Endothelial cell of umbilical vein (primary cell): ENCODE measurements around the gene AFF1. TPM values are rescaled to one million over a fixed set of nuclear protein-coding genes. Genes with fewer than 3 reads are reported as not detected.

ENCODE experiments used
- BruUV-seq: library from RNA; stranded (reverse); fragments of 400-500 nt; replicated peaks from 2 replicates; lab custom pipeline; 2021; lab: Mats Ljungman, UMichigan
- CTCF ChIA-PET: fragments of 300-600, 350-600 bp; sonication (Branson Sonifier 250); formaldehyde crosslinking; loops from one replicate; lab custom pipeline; 2021; ENCODE audit warnings: antibody characterized with exemption, inconsistent platforms; lab: Charles Lee
- POLR2A ChIA-PET: fragments of 300-600, 350-600 bp; sonication (Branson Sonifier 250); formaldehyde crosslinking; loops from one replicate; lab custom pipeline; 2021; ENCODE audit warnings: antibody characterized with exemption, inconsistent platforms; lab: Charles Lee
- DNase-seq: peaks from one replicate; pipeline ENCODE4 v3.0.0-alpha.2; 2011; ENCODE audit warnings: low read depth, low spot score
- FAIRE-seq: peaks from 2 replicates; lab custom pipeline; 2011; peaks lifted over from hg19 to GRCh38; lab: Jason Lieb, UNC
- H2AFZ ChIP-seq: 2 replicates; pipeline ENCODE4 v1.6.0; 2012; ENCODE audit warnings: low read depth, low read length, control low read depth, inconsistent platforms
- H3K27ac ChIP-seq: 2 replicates; pipeline ENCODE4 v1.5.1; 2011; ENCODE audit warnings: low read depth, mild to moderate bottlenecking, control low read depth, low read length, moderate library complexity; ENCODE audit not compliant: insufficient read depth
- H3K27me3 ChIP-seq, 2 experiments: 2 replicates each; pipeline versions ENCODE4 v1.6.0 to v1.6.1; 2011; ENCODE audit warnings: low read length in 2 of 2, mixed read lengths in 1 of 2; ENCODE audit not compliant: control insufficient read depth in 2 of 2, insufficient read depth in 2 of 2
- H3K36me3 ChIP-seq, 2 experiments: 2 replicates in 1 of 2; 3 replicates in 1 of 2; pipeline ENCODE4 v1.5.1; 2011; ENCODE audit warnings: low read length in 2 of 2, mild to moderate bottlenecking in 1 of 2, moderate library complexity in 1 of 2; ENCODE audit not compliant: control insufficient read depth in 2 of 2, insufficient read depth in 2 of 2; ENCODE audit errors: extremely low read depth in 1 of 2
- H3K4me1 ChIP-seq: 3 replicates; pipeline ENCODE4 v1.5.1; 2011; ENCODE audit warnings: mild to moderate bottlenecking, low read length; ENCODE audit not compliant: control insufficient read depth, insufficient read depth; ENCODE audit errors: extremely low read depth
- H3K4me2 ChIP-seq: 2 replicates; pipeline ENCODE4 v1.6.1; 2011; ENCODE audit warnings: low read length, control low read depth, mixed read lengths; ENCODE audit not compliant: insufficient read depth
- H3K4me3 ChIP-seq, 3 experiments: fragments of 200-600 bp in 1 of 3; sonication (generic), shearing (Covaris generic) in 1 of 3; replicated peaks in 1 of 3; 2 replicates each; pipeline ENCODE4 v1.5.1; 2011 to 2016; ENCODE audit warnings: control low read depth in 3 of 3, low read length in 3 of 3, mild to moderate bottlenecking in 2 of 3, inconsistent platforms in 1 of 3, low read depth in 1 of 3, moderate library complexity in 1 of 3; ENCODE audit not compliant: insufficient read depth in 1 of 3
- H3K79me2 ChIP-seq: 2 replicates; pipeline ENCODE4 v1.6.0; 2012; ENCODE audit warnings: low read length, inconsistent platforms; ENCODE audit not compliant: control insufficient read depth, insufficient read depth
- H3K9ac ChIP-seq: replicated peaks from 2 replicates; pipeline ENCODE3; 2011; ENCODE audit warnings: low read length, control low read depth; ENCODE audit not compliant: insufficient read depth; ENCODE audit errors: extremely low read depth
- H3K9me1 ChIP-seq: replicated peaks from 3 replicates; pipeline ENCODE4 v1.6.0; 2011; ENCODE audit warnings: mild to moderate bottlenecking, low read length; ENCODE audit not compliant: control insufficient read depth, insufficient read depth; ENCODE audit errors: extremely low read depth
- H3K9me3 ChIP-seq: replicated peaks from 2 replicates; pipeline ENCODE4 v1.5.1; 2012; ENCODE audit warnings: low read length, inconsistent platforms; ENCODE audit not compliant: control insufficient read depth, insufficient read depth
- H4K20me1 ChIP-seq: replicated peaks from 2 replicates; pipeline ENCODE3; 2011; ENCODE audit warnings: mild to moderate bottlenecking, low read length; ENCODE audit not compliant: control insufficient read depth, insufficient read depth; ENCODE audit errors: extremely low read depth
- CTCF ChIP-seq, 2 donors: IDR thresholded peaks; 1 replicate in 1 of 2; 2 replicates in 1 of 2; pipeline ENCODE4 v1.5.1; 2011; ENCODE audit warnings: low read length in 2 of 2, mild to moderate bottlenecking in 2 of 2, moderate library complexity in 2 of 2, control low read depth in 1 of 2, inconsistent platforms in 1 of 2, low read depth in 1 of 2; ENCODE audit not compliant: insufficient read depth in 1 of 2; ENCODE audit errors: extremely low read depth in 1 of 2
- FOS ChIP-seq: IDR thresholded peaks from 2 replicates; pipeline ENCODE4 v1.6.1; 2011; ENCODE audit warnings: mild to moderate bottlenecking, low read length, moderate library complexity, borderline replicate concordance; ENCODE audit not compliant: insufficient read depth
- GATA2 ChIP-seq: IDR thresholded peaks from 2 replicates; pipeline ENCODE4 v1.7.0; 2011; ENCODE audit warnings: low read depth, mild to moderate bottlenecking, moderate library complexity, mixed read lengths, low read length; ENCODE audit not compliant: insufficient read length, insufficient read depth
- JUN ChIP-seq: IDR thresholded peaks from 2 replicates; pipeline ENCODE4 v1.6.1; 2011; ENCODE audit warnings: borderline replicate concordance, low read depth; ENCODE audit not compliant: insufficient read length, insufficient read depth
- MYC ChIP-seq: IDR thresholded peaks from one replicate; pipeline ENCODE4 v1.6.1; 2011; ENCODE audit warnings: mild to moderate bottlenecking, low read depth, low read length
- POLR2A ChIP-seq: IDR thresholded peaks from 2 replicates; pipeline ENCODE4 v1.6.1; 2012; ENCODE audit warnings: low read depth, mild to moderate bottlenecking, control low read depth, low read length
- POLR2AphosphoS5 ChIP-seq: IDR thresholded peaks from 2 replicates; pipeline ENCODE4 v1.6.1; 2012; ENCODE audit warnings: low read depth, mild to moderate bottlenecking, control low read depth, low read length, moderate library complexity; ENCODE audit not compliant: insufficient read depth
- dilution Hi-C: fragments of 300-500 bp; cut with MboI; formaldehyde crosslinking; loops from one replicate; pipeline ENCODE4 v1.15.0; 2019; ENCODE audit warnings: low sequenced_read_pairs; ENCODE audit not compliant: extremely low pct_ligation_motif_present
- intact Hi-C: fragments of 100-400 bp; cut with micrococcal nuclease; formaldehyde crosslinking; loops from one replicate; pipeline ENCODE4 v1.10.0; 2022
- polyA plus RNA-seq, 4 experiments: library from polyadenylated mRNA; depleted of rRNA in 3 of 4; stranded (reverse) in 3 of 4; unstranded in 1 of 4; fragments of >200 nt; gene quantifications; 2 replicates each; pipeline versions ENCODE4 v1.2.1 to v1.2.3, GENCODE V29; 2011 to 2012; ENCODE audit warnings: missing spikeins in 1 of 4
- total RNA-seq: library from RNA; stranded (reverse); gene quantifications from 2 replicates; pipeline ENCODE4 v1.2.3, GENCODE V29; 2021

AFF1 gene
- total and polyA plus RNA-seq, 2 donors (not counting 3 experiments of a cell fraction or from before 2014, with no cell fraction given), result 26.2 to 106 TPM

- TF ChIP-seq POLR2A, result no peak
- TF ChIP-seq GATA2, result no peak
- FAIRE-seq (no peak), DNase-seq (no peak)
- Histone ChIP-seq H3K9me3 (no peaks in the 10 kb centered on the region), H3K27ac (no peak overlapping the region), H3K36me3 (peaks cover 32 to 37% of the 10 kb centered on the region in 2 experiments), H3K4me1 (no peaks in the 10 kb centered on the region), H3K9ac (no peak overlapping the region), H3K27me3 (no peaks in the 10 kb centered on the region), H3K79me2 (no peaks in the 10 kb centered on the region), H3K4me2 (no peak overlapping the region), H3K4me3 (no peak overlapping the region), H2AFZ (no peak overlapping the region), H4K20me1 (no peaks in the 10 kb centered on the region), H3K9me1 (no peaks in the 10 kb centered on the region)
- ChIA-PET CTCF (interaction anchor here (2.1 kb wide), 1 partner anchor 17 kb away, joined by 14 read pairs; no protein-coding TSS in a partner anchor), POLR2A (no interaction called here)
- no TSS peak for BruUV-seq
- dilution Hi-C loops (no loop called here), intact Hi-C loops (no loop called here)
Measured at GRCh38 chr4:87134122-87134521, 199.3 kb downstream of the AFF1 start.

- Histone ChIP-seq H3K79me2 (no peaks in the 10 kb centered on the region), H3K4me1 (no peaks in the 10 kb centered on the region), H3K9me1 (no peaks in the 10 kb centered on the region), H3K9me3 (no peaks in the 10 kb centered on the region), H3K27ac (no peak overlapping the region), H2AFZ (no peak overlapping the region), H3K4me3 (no peak overlapping the region), H3K9ac (no peak overlapping the region), H4K20me1 (no peaks in the 10 kb centered on the region), H3K27me3 (no peaks in the 10 kb centered on the region), H3K36me3 (peaks cover 9 to 10% of the 10 kb centered on the region in 2 experiments), H3K4me2 (no peak overlapping the region)
- CTCF ChIA-PET, result interaction anchor here (1.2 to 1.3 kb wide), 2 partner anchors 9 to 219 kb away, joined by 4 to 8 read pairs; no protein-coding TSS in a partner anchor
- intact Hi-C loops, result no loop called here
- TF ChIP-seq FOS (no peak), POLR2A (no peak), MYC (no peak), JUN (no peak), CTCF (IDR thresholded peaks at IDR 0.05; ENCODE audit: extremely low read depth in 1 of 2, insufficient read depth in 1 of 2, low read depth in 1 of 2, low read length in 2 of 2) (no peak), POLR2AphosphoS5 (no peak)
- POLR2A ChIA-PET, result no interaction called here
- BruUV-seq, result no TSS peak
- no peak for DNase-seq
- no peak for FAIRE-seq
- dilution Hi-C loops, result no loop called here
Measured at GRCh38 chr4:87141428-87141827, 206.6 kb downstream of the AFF1 start.
